Body of pancreas (tissue), 4 donors: ENCODE data around the gene TMSB4Y. TPM values are rescaled to one million over a fixed set of nuclear protein-coding genes. Genes with fewer than 3 reads are reported as not detected.
A peak's percentile ranks its signal among the peaks of the same experiment; 100 is the strongest.

Experiments
- ATAC-seq: fragments of 150-250 bp; one replicate; pipeline ENCODE4 v1.9.1; 2016
- DNase-seq, 4 donors: peaks; one replicate each; pipeline ENCODE4 v3.0.0-alpha.2; 2019
- H3K27ac ChIP-seq, 4 donors: fragments of 200-600 bp; sonication (generic); 1 replicate in 3 of 4; 2 replicates in 1 of 4; pipeline versions ENCODE4 v1.5.1 to v1.6.1; 2016 to 2019; ENCODE audit warnings: mild to moderate bottlenecking in 1 of 4, mixed read lengths in 1 of 4, moderate library complexity in 1 of 4
- H3K27me3 ChIP-seq, 2 donors: fragments of 200-600 bp; sonication (generic); one replicate each; pipeline ENCODE4 v1.6.0; 2016; ENCODE audit warnings: mild to moderate bottlenecking in 1 of 2
- H3K36me3 ChIP-seq, 2 donors: fragments of 200-600 bp; sonication (generic); replicated peaks in 1 of 2; 2 replicates each; pipeline ENCODE4 v1.5.1; 2016; ENCODE audit warnings: low read depth in 2 of 2; ENCODE audit not compliant: insufficient read depth in 1 of 2
- H3K4me1 ChIP-seq: fragments of 200-600 bp; sonication (generic); one replicate; pipeline ENCODE4 v1.6.0; 2016
- H3K4me3 ChIP-seq, 2 donors: fragments of 200-600 bp; sonication (generic); 1 replicate in 1 of 2; 2 replicates in 1 of 2; pipeline ENCODE4 v1.5.1; 2016 to 2019
- H3K9me3 ChIP-seq, 3 donors: fragments of 200-600 bp; sonication (generic); 1 replicate in 2 of 3; 2 replicates in 1 of 3; pipeline ENCODE4 v1.5.1; 2016
- CTCF ChIP-seq, 7 experiments: fragments of 450-650 bp in 4 of 7; fragments of 200-600 bp in 3 of 7; sonication (generic) in 3 of 7; IDR thresholded peaks; one replicate each; pipeline ENCODE4 v1.5.1; 2016 to 2019; ENCODE audit warnings: antibody characterized with exemption in 7 of 7
- POLR2A ChIP-seq, 3 donors: fragments of 450-650 bp; IDR thresholded peaks; one replicate each; pipeline ENCODE4 v1.6.1; 2016; ENCODE audit warnings: antibody characterized with exemption in 3 of 3, mild to moderate bottlenecking in 2 of 3
- WGBS, 2 donors: methylation state at CpG; one replicate each; pipeline ENCODE4 v1.1.5; 2017; 5-methylcytosine and 5-hydroxymethylcytosine counted together
- intact Hi-C: fragments of 100-400 bp; cut with DNase I; formaldehyde crosslinking; loops from one replicate; pipeline ENCODE4 v1.15.1; 2023
- total RNA-seq, 2 donors: library from RNA; depleted of rRNA; stranded (reverse); fragments of >200 nt; gene quantifications; one replicate each; pipeline ENCODE4 v1.1.0, GENCODE V29; 2016

The TMSB4Y gene
- total RNA-seq, 2 donors from 2014 or later = not detected

GRCh38 chrY:13704121-13704930 lies 627 bp downstream of the TMSB4Y start:
- H3K36me3 ChIP-seq = no peaks in the 10 kb centered on the region
- 0% methylated on average over 24 to 30 of the region's 30 CpGs for WGBS, 2 donors

GRCh38 chrY:13705197-13705596 lies 1.5 kb downstream of the TMSB4Y start:
- 9 to 13% methylated on average over 8 of the region's 8 CpGs for WGBS, 2 donors
- no peaks in the 10 kb centered on the region for H3K9me3 ChIP-seq
- TF ChIP-seq POLR2A (IDR thresholded peaks at IDR 0.05) = no peak
- no peak for TF ChIP-seq CTCF (IDR thresholded peaks at IDR 0.05)
- no peak overlapping the region for H3K4me3 ChIP-seq
- no peaks in the 10 kb centered on the region for H3K27me3 ChIP-seq
- no peaks in the 10 kb centered on the region for H3K36me3 ChIP-seq
- DNase-seq (peak in 1 of 4 donors; percentile 10), ATAC-seq (no peak)
- H3K4me1 ChIP-seq = peaks cover 6% of the 10 kb centered on the region
- intact Hi-C loops = no loop called here
- peak overlapping the region in 1 of 4 donors; percentile 94 for H3K27ac ChIP-seq

More at GRCh38 chrY:13704121-13704930, 627 bp downstream of the TMSB4Y start:
- peak; percentile 76 for ATAC-seq
- Histone ChIP-seq H3K9me3 (no peaks in the 10 kb centered on the region), H3K4me1 (peaks cover 6% of the 10 kb centered on the region), H3K27ac (peak overlapping the region in 2 of 4 donors; percentile 92 to 94), H3K4me3 (peak overlapping the region in 1 of 2 donors; percentile 20), H3K27me3 (no peaks in the 10 kb centered on the region)
- intact Hi-C loops = no loop called here
- DNase-seq = peak in 2 of 4 donors; percentile 68 to 74
- TF ChIP-seq CTCF (IDR thresholded peaks at IDR 0.05) (no peak), POLR2A (IDR thresholded peaks at IDR 0.05) (no peak)

GRCh38 chrY:13708038-13708437 lies 4.3 kb downstream of the TMSB4Y start:
- no peaks in the 10 kb centered on the region for H3K36me3 ChIP-seq
- TF ChIP-seq CTCF (IDR thresholded peaks at IDR 0.05) (no peak), POLR2A (IDR thresholded peaks at IDR 0.05) (no peak)
- 83 to 92% methylated on average over 1 of the region's 1 CpG for WGBS, 2 donors
- intact Hi-C loops = no loop called here
- H3K4me1 ChIP-seq = peaks cover 6% of the 10 kb centered on the region
- DNase-seq (no peak), ATAC-seq (no peak)
- H3K9me3 ChIP-seq = no peaks in the 10 kb centered on the region
- no peak overlapping the region for H3K27ac ChIP-seq
- H3K4me3 ChIP-seq = no peak overlapping the region
- no peaks in the 10 kb centered on the region for H3K27me3 ChIP-seq

- TF ChIP-seq CTCF (IDR thresholded peaks at IDR 0.05) = no peak
- no peak for TF ChIP-seq POLR2A (IDR thresholded peaks at IDR 0.05)
- ATAC-seq = no peak
- WGBS, 2 donors = 91 to 100% methylated on average over 1 of the region's 1 CpG
Measured at GRCh38 chrY:13718996-13719395, 15.3 kb downstream of the TMSB4Y start.

GRCh38 chrY:13729517-13729916 lies 25.8 kb downstream of the TMSB4Y start:
- WGBS, 2 donors = 59 to 71% methylated on average over 3 to 6 of the region's 6 CpGs
- intact Hi-C loops = no loop called here
- no peak overlapping the region for H3K27ac ChIP-seq
- DNase-seq = no peak
- TF ChIP-seq POLR2A (IDR thresholded peaks at IDR 0.05) = no peak
- TF ChIP-seq CTCF (IDR thresholded peaks at IDR 0.05) = peak in 1 of 7 experiments; percentile 14
- no peaks in the 10 kb centered on the region for H3K9me3 ChIP-seq
- no peaks in the 10 kb centered on the region for H3K27me3 ChIP-seq
- ATAC-seq = no peak
- H3K36me3 ChIP-seq = no peaks in the 10 kb centered on the region
- H3K4me1 ChIP-seq = no peaks in the 10 kb centered on the region
- H3K4me3 ChIP-seq = no peak overlapping the region

More at GRCh38 chrY:13718996-13719395, 15.3 kb downstream of the TMSB4Y start:
- H3K27me3 ChIP-seq = no peaks in the 10 kb centered on the region
- H3K27ac ChIP-seq = no peak overlapping the region
- no peak overlapping the region for H3K4me3 ChIP-seq
- no peaks in the 10 kb centered on the region for H3K36me3 ChIP-seq
- H3K9me3 ChIP-seq = no peaks in the 10 kb centered on the region
- intact Hi-C loops = no loop called here
- DNase-seq = no peak
- no peaks in the 10 kb centered on the region for H3K4me1 ChIP-seq
